Measurements from ENCODE around the gene IRAG1. TPM values are rescaled to one million over a fixed set of nuclear protein-coding genes. Genes with fewer than 3 reads are reported as not detected.

The IRAG1 gene
- total and polyA plus RNA-seq, 2 of the 13 experiments (the other 11 are each of a cell fraction or from before 2014, with no cell fraction given), result 0.13 to 0.20 TPM

GRCh38 chr11:10659339-10660216, 34.0 kb downstream of the IRAG1 start (continued):
- TF ChIP-seq ZNF549 (CRISPR knock-in tag; IDR thresholded peaks at IDR 0.05), result no peak
- no peak for TF ChIP-seq MBNL3 (CRISPR knock-in tag; conservative IDR thresholded peaks at IDR 0.05)
- TF ChIP-seq ZNF605 (CRISPR knock-in tag; IDR thresholded peaks at IDR 0.05), result 0 out of 2 replicates have a peak, but pooled peaks have one; percentile 31
- TF ChIP-seq ZMYM2 (CRISPR knock-in tag; IDR thresholded peaks at IDR 0.05), result no peak
- peak; percentile 30; the same call in 1 of the 2 replicates for TF ChIP-seq NFKB2 (CRISPR knock-in tag; IDR thresholded peaks at IDR 0.05; ENCODE audit: borderline replicate concordance)
- TF ChIP-seq, protein P1, sequence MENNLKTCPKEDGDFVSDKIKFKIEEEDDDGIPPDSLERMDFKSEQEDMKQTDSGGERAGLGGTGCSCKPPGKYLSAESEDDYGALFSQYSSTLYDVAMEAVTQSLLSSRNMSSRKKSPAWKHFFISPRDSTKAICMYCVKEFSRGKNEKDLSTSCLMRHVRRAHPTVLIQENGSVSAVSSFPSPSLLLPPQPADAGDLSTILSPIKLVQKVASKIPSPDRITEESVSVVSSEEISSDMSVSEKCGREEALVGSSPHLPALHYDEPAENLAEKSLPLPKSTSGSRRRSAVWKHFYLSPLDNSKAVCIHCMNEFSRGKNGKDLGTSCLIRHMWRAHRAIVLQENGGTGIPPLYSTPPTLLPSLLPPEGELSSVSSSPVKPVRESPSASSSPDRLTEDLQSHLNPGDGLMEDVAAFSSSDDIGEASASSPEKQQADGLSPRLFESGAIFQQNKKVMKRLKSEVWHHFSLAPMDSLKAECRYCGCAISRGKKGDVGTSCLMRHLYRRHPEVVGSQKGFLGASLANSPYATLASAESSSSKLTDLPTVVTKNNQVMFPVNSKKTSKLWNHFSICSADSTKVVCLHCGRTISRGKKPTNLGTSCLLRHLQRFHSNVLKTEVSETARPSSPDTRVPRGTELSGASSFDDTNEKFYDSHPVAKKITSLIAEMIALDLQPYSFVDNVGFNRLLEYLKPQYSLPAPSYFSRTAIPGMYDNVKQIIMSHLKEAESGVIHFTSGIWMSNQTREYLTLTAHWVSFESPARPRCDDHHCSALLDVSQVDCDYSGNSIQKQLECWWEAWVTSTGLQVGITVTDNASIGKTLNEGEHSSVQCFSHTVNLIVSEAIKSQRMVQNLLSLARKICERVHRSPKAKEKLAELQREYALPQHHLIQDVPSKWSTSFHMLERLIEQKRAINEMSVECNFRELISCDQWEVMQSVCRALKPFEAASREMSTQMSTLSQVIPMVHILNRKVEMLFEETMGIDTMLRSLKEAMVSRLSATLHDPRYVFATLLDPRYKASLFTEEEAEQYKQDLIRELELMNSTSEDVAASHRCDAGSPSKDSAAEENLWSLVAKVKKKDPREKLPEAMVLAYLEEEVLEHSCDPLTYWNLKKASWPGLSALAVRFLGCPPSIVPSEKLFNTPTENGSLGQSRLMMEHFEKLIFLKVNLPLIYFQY (CRISPR knock-in tag; IDR thresholded peaks at IDR 0.05; ENCODE audit: borderline replicate concordance), result no peak
- no peak for TF ChIP-seq ZNF432 (CRISPR knock-in tag; IDR thresholded peaks at IDR 0.05; ENCODE audit: borderline replicate concordance)
